Measurements from ENCODE around the gene CTAG1A.
"Not testable (repeated sequence)": the region's sequence is repeated elsewhere in the genome, so short reads cannot be mapped to it uniquely, and the experiment has no call there.

The CTAG1A gene

GRCh38 chrX:154613586-154613985, 28.7 kb downstream of the CTAG1A start:
- DNase-seq (ENCODE audit: low read depth in 3 of 3) = not testable (repeated sequence)

- not testable (repeated sequence) for DNase-seq (ENCODE audit: low read depth in 3 of 3)
Observed at GRCh38 chrX:154619182-154619581, 34.2 kb downstream of the CTAG1A start, which contains the start of gene CTAG1B. Gene CTAG1B (minus strand): TSS chrX:154619282. CDS start chrX:154619218, 64 bp downstream.

- not testable (repeated sequence) for DNase-seq (ENCODE audit: low read depth in 3 of 3)
Observed at GRCh38 chrX:154620767-154621414, 36.0 kb downstream of the CTAG1A start.

DNA sequence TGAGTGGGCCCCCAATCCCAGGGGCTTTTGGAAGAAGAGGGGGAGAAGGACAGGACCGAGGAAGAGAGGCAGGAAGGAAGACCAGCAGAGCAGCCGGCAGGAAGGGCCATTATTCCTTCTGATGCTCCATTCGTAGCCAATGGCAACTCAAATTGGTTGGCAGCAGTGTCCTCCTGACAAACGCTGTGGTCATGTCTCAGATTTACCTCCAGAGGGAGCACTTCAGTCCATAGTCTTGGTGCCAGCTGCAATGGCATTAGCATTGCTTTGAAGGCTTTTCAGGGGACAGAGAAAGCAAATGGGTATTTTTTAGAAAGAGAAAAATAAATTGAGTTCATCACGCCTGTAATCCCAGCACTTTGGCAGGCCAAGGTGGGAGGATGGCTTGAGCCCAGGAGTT, 44.0 kb downstream of the CTAG1A start:
- DNase-seq (ENCODE audit: low read depth in 3 of 3) = not testable (repeated sequence)

DNA sequence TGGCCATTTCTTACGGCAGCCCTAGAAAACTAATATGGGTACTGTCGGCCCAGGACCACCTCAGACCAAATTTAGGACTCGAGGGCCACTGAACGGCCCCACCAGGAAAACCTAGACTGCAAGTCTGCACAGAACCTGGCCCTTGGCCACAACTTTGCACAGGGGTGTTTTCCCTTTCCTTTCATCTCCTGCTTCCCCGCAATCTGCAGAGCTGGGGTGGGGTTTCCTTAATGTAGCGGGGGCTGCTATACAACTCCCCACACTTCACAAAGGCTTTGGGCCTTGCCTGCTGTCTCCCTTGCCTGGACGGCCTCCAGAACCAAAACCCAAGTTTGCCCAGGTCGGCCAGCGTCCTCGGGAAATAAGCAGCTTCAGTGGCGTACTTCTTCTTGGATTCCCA, 46.0 kb downstream of the CTAG1A start:
- DNase-seq (ENCODE audit: low read depth in 3 of 3) = not testable (repeated sequence)

DNA sequence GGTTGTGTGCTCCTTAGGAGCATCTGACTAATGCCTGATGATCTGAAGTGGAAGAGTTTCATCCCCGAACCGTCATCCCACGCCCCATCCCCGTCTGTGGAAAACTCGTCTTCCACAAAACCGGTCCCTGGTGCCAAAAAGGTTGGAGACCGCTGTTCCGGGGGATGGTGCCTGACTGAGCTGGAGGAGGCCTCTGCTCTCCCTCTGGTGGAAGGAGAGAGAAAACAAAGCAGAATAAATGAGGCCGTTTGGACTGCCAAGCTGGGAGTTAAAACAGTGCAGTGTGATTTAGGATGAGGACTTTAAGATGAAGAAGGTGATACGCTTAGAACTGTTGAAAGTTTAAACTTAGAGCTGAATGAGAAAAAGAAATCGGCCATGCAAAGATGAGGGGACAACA, 48.7 kb downstream of the CTAG1A start:
- not testable (repeated sequence) for DNase-seq (ENCODE audit: low read depth in 3 of 3)

Data from stimulated activated CD4-positive, alpha-beta T cell treated with anti-CD3 and anti-CD28 coated beads, TNF-alpha, amount 100 ng/mL, for 24 hours (primary cell).